ENCODE results near the gene HRH1.
"Not testable (repeated sequence)": the region's sequence is repeated elsewhere in the genome, so short reads cannot be mapped to it uniquely, and the experiment has no call there.

HRH1 gene

DNA sequence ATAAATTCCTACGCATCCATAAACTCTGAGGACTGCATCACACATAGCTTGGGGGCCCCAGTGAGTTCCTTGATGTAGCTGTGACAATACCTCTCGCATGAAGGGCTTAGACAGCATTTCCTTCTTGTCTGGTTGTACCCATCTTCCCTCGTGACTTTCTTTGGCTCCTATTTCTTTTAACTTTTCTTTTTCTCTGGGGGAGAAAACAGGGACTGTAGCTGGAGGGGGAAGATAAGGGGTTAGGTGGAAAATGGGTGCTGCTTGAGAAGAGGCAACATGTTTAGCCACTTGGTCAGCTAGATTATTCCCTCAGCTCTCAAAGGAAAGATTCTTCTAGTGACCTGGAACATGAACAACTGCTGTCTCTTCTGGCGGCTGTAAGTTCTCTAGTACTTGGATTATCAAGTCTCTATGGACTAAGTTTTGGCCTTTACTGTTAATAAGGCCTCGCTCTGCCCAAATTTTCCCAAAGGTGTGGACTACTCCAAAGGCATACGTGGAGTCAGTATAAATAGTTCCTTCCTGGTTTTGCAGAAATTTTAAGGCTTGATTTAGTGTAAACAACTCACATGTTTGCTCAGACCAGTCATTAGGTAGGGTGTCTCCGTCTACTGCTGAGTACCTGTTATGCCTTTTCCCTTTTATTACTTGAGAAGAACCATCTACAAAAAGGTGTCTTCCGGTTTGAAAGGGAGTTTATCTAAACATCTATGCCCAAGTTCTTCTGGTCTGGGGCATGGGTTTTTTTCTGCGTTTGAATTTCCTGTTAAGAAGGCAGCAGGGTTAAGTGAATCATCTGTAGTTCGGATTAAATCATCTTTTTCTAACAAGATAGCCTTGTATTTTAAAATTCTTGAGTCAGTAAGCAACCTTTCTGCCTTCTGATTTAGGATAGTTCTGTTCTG, 96.9 kb downstream of the HRH1 start:
- TF ChIP-seq, protein P1, sequence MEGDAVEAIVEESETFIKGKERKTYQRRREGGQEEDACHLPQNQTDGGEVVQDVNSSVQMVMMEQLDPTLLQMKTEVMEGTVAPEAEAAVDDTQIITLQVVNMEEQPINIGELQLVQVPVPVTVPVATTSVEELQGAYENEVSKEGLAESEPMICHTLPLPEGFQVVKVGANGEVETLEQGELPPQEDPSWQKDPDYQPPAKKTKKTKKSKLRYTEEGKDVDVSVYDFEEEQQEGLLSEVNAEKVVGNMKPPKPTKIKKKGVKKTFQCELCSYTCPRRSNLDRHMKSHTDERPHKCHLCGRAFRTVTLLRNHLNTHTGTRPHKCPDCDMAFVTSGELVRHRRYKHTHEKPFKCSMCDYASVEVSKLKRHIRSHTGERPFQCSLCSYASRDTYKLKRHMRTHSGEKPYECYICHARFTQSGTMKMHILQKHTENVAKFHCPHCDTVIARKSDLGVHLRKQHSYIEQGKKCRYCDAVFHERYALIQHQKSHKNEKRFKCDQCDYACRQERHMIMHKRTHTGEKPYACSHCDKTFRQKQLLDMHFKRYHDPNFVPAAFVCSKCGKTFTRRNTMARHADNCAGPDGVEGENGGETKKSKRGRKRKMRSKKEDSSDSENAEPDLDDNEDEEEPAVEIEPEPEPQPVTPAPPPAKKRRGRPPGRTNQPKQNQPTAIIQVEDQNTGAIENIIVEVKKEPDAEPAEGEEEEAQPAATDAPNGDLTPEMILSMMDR (IDR thresholded peaks at IDR 0.05): no peak
- DNase-seq (ENCODE audit: low spot score): no peak
- Histone ChIP-seq H3K27ac (peak overlapping the region in 1 of 2 donors; percentile 36), H3K4me3 (no peak overlapping the region)

DNA sequence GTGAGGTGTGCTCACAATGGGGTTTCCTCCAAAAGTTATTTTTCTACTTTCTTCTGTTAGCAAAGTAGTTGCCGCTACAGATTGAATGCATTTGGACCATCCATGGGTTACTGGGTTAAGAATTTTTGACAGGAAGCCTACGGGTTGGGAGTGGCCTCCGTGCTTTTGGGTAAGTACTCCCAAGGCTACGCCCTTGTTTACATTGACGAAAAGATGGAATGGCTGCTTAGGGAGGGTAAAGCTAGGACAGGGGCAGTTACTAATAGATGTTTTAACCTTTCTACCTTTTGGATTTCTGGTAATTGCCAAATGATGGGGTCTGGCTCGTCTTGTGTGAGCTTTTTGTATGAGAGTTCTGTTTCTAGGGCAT, 97.5 kb downstream of the HRH1 start:
- DNase-seq (ENCODE audit: low spot score): no peak
- Histone ChIP-seq H3K4me3 (no peak overlapping the region), H3K27ac (peak overlapping the region in 1 of 2 donors; percentile 36)
- TF ChIP-seq, protein P1 (IDR thresholded peaks at IDR 0.05): no peak

DNA sequence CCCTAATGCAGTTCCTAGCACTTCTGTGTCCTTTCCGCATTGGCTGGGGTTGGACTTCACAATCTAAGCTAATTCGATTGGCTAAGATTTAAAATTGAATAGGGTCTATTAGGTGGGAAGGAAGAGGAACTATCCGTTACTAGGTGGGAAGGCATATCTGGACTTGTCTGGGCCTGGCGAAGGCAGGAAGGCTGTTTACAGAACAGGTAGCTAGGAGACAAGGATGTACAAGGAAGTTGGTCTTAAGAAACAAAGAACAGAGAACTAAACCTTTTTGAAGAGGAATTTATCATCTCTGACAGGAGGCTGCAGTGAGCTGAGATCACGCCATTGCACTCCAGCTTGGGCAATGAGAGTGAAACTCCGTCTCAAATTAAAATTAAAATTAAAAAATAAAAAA, 100.6 kb downstream of the HRH1 start:
- no peak overlapping the region for H3K4me3 ChIP-seq
- TF ChIP-seq, protein P1 (IDR thresholded peaks at IDR 0.05): no peak
- no peak for DNase-seq (ENCODE audit: low spot score)
- H3K27ac ChIP-seq: no peak overlapping the region

DNA sequence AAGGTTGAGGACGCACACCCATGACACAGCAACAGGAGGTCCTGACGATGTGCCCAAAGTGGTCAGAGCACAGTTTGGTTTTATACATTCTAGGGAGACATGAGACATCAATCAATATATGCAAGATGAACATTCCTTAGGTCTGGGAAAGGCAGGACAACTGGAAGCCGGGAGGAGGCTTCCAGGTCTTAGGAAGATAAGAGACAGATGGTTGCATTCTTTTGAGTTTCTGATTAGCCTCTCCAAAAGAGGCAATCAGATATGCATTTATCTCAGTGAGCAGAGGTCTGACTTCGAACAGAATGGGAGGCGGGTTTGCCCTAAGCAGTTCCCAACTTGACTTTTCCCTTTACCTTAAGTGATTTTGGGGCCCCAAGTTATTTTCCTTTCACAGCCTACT, 101.2 kb downstream of the HRH1 start:
- H3K4me3 ChIP-seq; H3K27ac ChIP-seq; DNase-seq (ENCODE audit: low spot score): not testable (repeated sequence)

DNA sequence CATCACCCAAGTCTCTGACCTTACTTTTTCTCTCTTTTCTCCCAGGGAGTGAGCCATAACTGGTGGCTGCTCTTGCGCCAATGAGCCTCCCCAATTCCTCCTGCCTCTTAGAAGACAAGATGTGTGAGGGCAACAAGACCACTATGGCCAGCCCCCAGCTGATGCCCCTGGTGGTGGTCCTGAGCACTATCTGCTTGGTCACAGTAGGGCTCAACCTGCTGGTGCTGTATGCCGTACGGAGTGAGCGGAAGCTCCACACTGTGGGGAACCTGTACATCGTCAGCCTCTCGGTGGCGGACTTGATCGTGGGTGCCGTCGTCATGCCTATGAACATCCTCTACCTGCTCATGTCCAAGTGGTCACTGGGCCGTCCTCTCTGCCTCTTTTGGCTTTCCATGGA, 104.7 kb downstream of the HRH1 start:
- Histone ChIP-seq H3K27ac (no peak overlapping the region), H3K4me3 (no peak overlapping the region)
- TF ChIP-seq, protein P1 (IDR thresholded peaks at IDR 0.05): no peak
- DNase-seq (ENCODE audit: low spot score): no peak

DNA sequence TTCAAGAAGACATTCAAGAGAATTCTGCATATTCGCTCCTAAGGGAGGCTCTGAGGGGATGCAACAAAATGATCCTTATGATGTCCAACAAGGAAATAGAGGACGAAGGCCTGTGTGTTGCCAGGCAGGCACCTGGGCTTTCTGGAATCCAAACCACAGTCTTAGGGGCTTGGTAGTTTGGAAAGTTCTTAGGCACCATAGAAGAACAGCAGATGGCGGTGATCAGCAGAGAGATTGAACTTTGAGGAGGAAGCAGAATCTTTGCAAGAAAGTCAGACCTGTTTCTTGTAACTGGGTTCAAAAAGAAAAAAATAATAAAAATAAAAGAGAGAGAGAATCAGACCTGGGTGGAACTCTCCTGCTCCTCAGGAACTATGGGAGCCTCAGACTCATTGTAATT, 106.2 kb downstream of the HRH1 start:
- H3K4me3 ChIP-seq: no peak overlapping the region
- H3K27ac ChIP-seq: no peak overlapping the region
- TF ChIP-seq, protein P1 (IDR thresholded peaks at IDR 0.05): no peak
- DNase-seq (ENCODE audit: low spot score): no peak

DNA sequence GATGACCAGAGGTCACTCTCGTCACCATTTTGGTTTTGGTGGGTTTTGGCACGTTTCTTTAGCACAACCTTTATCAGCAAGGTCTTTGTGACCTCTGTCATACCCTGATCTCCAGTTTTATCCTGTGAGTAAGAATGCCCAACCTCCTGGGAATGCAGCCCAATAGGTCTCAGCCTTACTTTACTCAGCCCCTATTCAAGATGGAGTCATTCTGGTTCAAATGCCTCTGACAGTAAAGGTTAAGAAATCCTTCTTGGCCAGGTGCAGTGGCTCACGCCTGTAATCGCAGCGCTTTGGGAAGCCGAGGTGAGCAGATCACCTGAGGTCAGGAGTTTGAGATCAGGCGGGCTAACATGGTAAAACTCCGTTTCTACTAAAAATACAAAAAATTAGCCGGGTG, 114.7 kb downstream of the HRH1 start:
- TF ChIP-seq, protein P1 (IDR thresholded peaks at IDR 0.05): no peak
- H3K27ac ChIP-seq: no peak overlapping the region

More for the DNA sequence above, 114.7 kb downstream of the HRH1 start:
- no peak overlapping the region for H3K4me3 ChIP-seq
- no peak for DNase-seq (ENCODE audit: low spot score)
